GM12878 (cell line): Measurements from ENCODE around the gene RPL29. TPM values are rescaled to one million over a fixed set of nuclear protein-coding genes. Genes with fewer than 3 reads are reported as not detected.

Experiments used
- BCL11A ChIP-seq: IDR thresholded peaks from 2 replicates; pipeline ENCODE4 v1.6.1; 2011; ENCODE audit warnings: low read depth, low read length
- BMI1 ChIP-seq: fragments of 450-650 bp; IDR thresholded peaks from 2 replicates; pipeline ENCODE4 v1.6.1; 2016; ENCODE audit warnings: mild to moderate bottlenecking, moderate library complexity, borderline replicate concordance
- CBX5 ChIP-seq: sonication (generic); IDR thresholded peaks from 2 replicates; pipeline ENCODE4 v1.6.1; 2016; ENCODE audit warnings: low read depth, moderate library complexity, mild to moderate bottlenecking, inconsistent platforms
- CEBPZ ChIP-seq: fragments of 150-350 bp; IDR thresholded peaks from 2 replicates; pipeline ENCODE4 v1.6.1; 2016; ENCODE audit warnings: low read depth, low read length
- CHD4 ChIP-seq: fragments of 200-600 bp; sonication (generic); IDR thresholded peaks from 2 replicates; pipeline ENCODE4 v1.6.1; 2016; ENCODE audit warnings: mild to moderate bottlenecking
- FOS ChIP-seq: IDR thresholded peaks from 3 replicates; pipeline ENCODE4 v1.6.1; 2011; ENCODE audit warnings: borderline replicate concordance; ENCODE audit not compliant: insufficient read length; ENCODE audit errors: extremely low read depth
- FOXK2 ChIP-seq: fragments of 450-650 bp; IDR thresholded peaks from 2 replicates; pipeline ENCODE4 v1.6.1; 2017; ENCODE audit warnings: mild to moderate bottlenecking, moderate library complexity
- GATAD2B ChIP-seq: fragments of 450-650 bp; conservative IDR thresholded peaks from 2 replicates; pipeline ENCODE4 v1.6.1; 2017; ENCODE audit warnings: low read depth, mild to moderate bottlenecking, moderate library complexity
- IKZF2 ChIP-seq, 2 experiments: fragments of 450-650 bp; IDR thresholded peaks; 2 replicates each; pipeline ENCODE4 v1.6.1; 2017; ENCODE audit warnings: mild to moderate bottlenecking in 2 of 2, moderate library complexity in 2 of 2
- IRF4 ChIP-seq: IDR thresholded peaks from 2 replicates; pipeline ENCODE4 v1.6.1; 2011; ENCODE audit warnings: low read depth, low read length
- IRF5 ChIP-seq: fragments of 450-650 bp; IDR thresholded peaks from 2 replicates; pipeline ENCODE4 v1.6.1; 2017; ENCODE audit warnings: borderline replicate concordance
- LARP7 ChIP-seq: fragments of 450-650 bp; IDR thresholded peaks from 2 replicates; pipeline ENCODE4 v1.6.1; 2017; ENCODE audit warnings: mild to moderate bottlenecking
- MEF2A ChIP-seq: IDR thresholded peaks from 2 replicates; pipeline ENCODE4 v1.6.1; 2011; ENCODE audit warnings: low read depth, mild to moderate bottlenecking, low read length, moderate library complexity; ENCODE audit not compliant: insufficient read depth
- MXI1 ChIP-seq: fragments of 150-350 bp; IDR thresholded peaks from 2 replicates; pipeline ENCODE4 v1.6.1; 2011; ENCODE audit warnings: low read depth, mild to moderate bottlenecking, inconsistent platforms, low read length, improper control_type of control experiment
- PAX5 ChIP-seq: IDR thresholded peaks from 2 replicates; pipeline ENCODE4 v1.6.1; 2011; ENCODE audit warnings: low read depth, low read length, borderline replicate concordance
- PML ChIP-seq: IDR thresholded peaks from 2 replicates; pipeline ENCODE4 v1.6.1; 2012; ENCODE audit warnings: low read length, inconsistent platforms
- PRDM15 ChIP-seq: fragments of 450-650 bp; formaldehyde crosslinking; IDR thresholded peaks from 2 replicates; pipeline ENCODE4 v1.4.0; 2020; ENCODE audit warnings: mild to moderate bottlenecking, moderate library complexity
- RAD51 ChIP-seq: fragments of 450-650 bp; IDR thresholded peaks from 2 replicates; pipeline ENCODE4 v1.6.1; 2016; ENCODE audit warnings: moderate library complexity, mild to moderate bottlenecking, inconsistent platforms
- RBBP5 ChIP-seq: fragments of 200-600 bp; sonication (generic); conservative IDR thresholded peaks from 2 replicates; pipeline ENCODE4 v1.6.1; 2016
- SMC3 ChIP-seq: IDR thresholded peaks from 2 replicates; pipeline ENCODE4 v1.6.1; 2011; ENCODE audit warnings: low read length, improper control_type of control experiment, borderline replicate concordance
- SP1 ChIP-seq: IDR thresholded peaks from one replicate; pipeline ENCODE4 v1.6.1; 2011; ENCODE audit warnings: low read depth, low read length
- SPI1 ChIP-seq: IDR thresholded peaks from 2 replicates; pipeline ENCODE4 v1.6.1; 2011; ENCODE audit warnings: low read depth, mild to moderate bottlenecking, low read length, moderate library complexity, borderline replicate concordance; ENCODE audit not compliant: insufficient read depth
- SUPT20H ChIP-seq: IDR thresholded peaks from 2 replicates; pipeline ENCODE4 v1.6.1; 2011; ENCODE audit warnings: low read depth, mild to moderate bottlenecking, low read length, moderate library complexity, borderline replicate concordance; ENCODE audit not compliant: control insufficient read depth
- TARDBP ChIP-seq: IDR thresholded peaks from 2 replicates; pipeline ENCODE4 v1.6.1; 2016; ENCODE audit warnings: borderline replicate concordance
- WRNIP1 ChIP-seq: IDR thresholded peaks from 2 replicates; pipeline ENCODE4 v1.6.1; 2011; ENCODE audit warnings: low read depth, low read length, improper control_type of control experiment, borderline replicate concordance
- ZSCAN29 ChIP-seq: fragments of 450-650 bp; IDR thresholded peaks from 2 replicates; pipeline ENCODE4 v1.6.1; 2017; ENCODE audit warnings: mild to moderate bottlenecking, moderate library complexity
- polyA plus RNA-seq, 11 experiments: library from polyadenylated mRNA; depleted of rRNA in 4 of 11; unstranded in 6 of 11; stranded (reverse) in 5 of 11; fragments of >200 nt; fragmentation: Nextera tagmentation in 4 of 11; fragmentation: Illumina TruSeq in 1 of 11; extraction: Ambion mirVana in 4 of 11; extraction: Trizol in 1 of 11; gene quantifications; 1 replicate in 1 of 11; 2 replicates in 10 of 11; pipeline versions ENCODE4 v1.2.1 to v1.2.3, GENCODE V29; 2011 to 2016; ENCODE audit warnings: inconsistent platforms in 2 of 11, missing spikeins in 2 of 11, low read depth in 1 of 11
- total RNA-seq, 4 experiments: library from RNA; depleted of rRNA in 3 of 4; stranded (reverse); fragments of >200 nt in 3 of 4; fragmentation: Illumina TruSeq in 1 of 4; extraction: Trizol in 1 of 4; gene quantifications; 2 replicates each; pipeline versions ENCODE4 v1.2.1 to v1.2.3, GENCODE V29; 2013 to 2021

Gene RPL29
- total and polyA plus RNA-seq, 10 of the 15 experiments (the other 5 are each of a cell fraction or from before 2014, with no cell fraction given), result 1,053 to 2,477 (median 1,657) TPM

DNA sequence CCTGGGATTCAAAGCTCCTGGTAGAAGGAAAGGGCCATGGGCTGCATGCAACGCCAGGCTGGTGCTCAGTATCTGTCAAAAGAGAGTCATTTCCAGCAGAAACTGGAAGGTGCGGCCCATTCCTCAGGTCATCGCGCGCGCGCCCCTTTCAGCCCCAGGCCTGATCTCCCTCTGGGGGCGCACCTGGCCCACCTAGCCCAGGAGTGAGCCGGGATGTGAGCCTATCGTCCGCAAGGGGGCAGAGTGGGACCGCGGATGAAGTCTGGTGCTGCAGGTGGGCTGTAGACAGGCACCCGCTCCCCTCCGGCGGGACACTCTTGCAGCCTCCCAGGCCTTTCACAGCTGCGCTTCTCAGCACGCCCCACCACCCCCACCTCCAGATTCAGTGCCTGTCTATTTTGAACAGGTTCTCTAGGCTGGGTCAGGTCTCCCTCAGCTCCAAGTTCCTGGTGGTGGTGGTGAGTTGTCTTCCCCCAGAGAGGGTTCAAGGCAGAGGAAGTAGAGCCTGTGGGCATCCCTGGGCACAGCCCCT is 5.8 kb upstream of the RPL29 start (continued):
- no peak for TF ChIP-seq SPI1
- TF ChIP-seq ZSCAN29, result no peak
- peak; percentile 38 for TF ChIP-seq GATAD2B
- TF ChIP-seq SUPT20H, result no peak
- TF ChIP-seq CHD4, result no peak
- TF ChIP-seq MEF2A, result no peak
- no peak for TF ChIP-seq PAX5
- no peak for TF ChIP-seq IKZF2 (IDR thresholded peaks at IDR 0.05)
- TF ChIP-seq SP1, result no peak
- no peak for TF ChIP-seq RBBP5
- no peak for TF ChIP-seq BCL11A
- TF ChIP-seq PML, result no peak
- TF ChIP-seq FOS, result no peak
- no peak for TF ChIP-seq WRNIP1
- TF ChIP-seq PRDM15 (CRISPR knock-in tag), result no peak
- TF ChIP-seq CBX5, result no peak
- TF ChIP-seq BMI1, result no peak
- no peak for TF ChIP-seq MXI1
- no peak for TF ChIP-seq CEBPZ
- TF ChIP-seq IRF5, result no peak
- TF ChIP-seq TARDBP, result no peak
- TF ChIP-seq SMC3, result peak; percentile 94
- peak; percentile 32; the same call in 1 of the 2 replicates for TF ChIP-seq IRF4
- peak; percentile 66; the same call in 1 of the 2 replicates for TF ChIP-seq LARP7
- no peak for TF ChIP-seq FOXK2
- TF ChIP-seq RAD51, result no peak
